IPS-18c (cell line): ENCODE results near the gene BNC2.

Experiments used
- H3K4me3 ChIP-seq: 2 replicates; pipeline ENCODE4 v1.7.0; 2013; ENCODE audit warnings: low read depth, mild to moderate bottlenecking, low read length, moderate library complexity; ENCODE audit not compliant: insufficient read depth
- H3K9me3 ChIP-seq: one replicate; pipeline ENCODE4 v1.6.1; 2013; ENCODE audit warnings: mild to moderate bottlenecking, low read length, moderate library complexity; ENCODE audit not compliant: control insufficient read depth, insufficient read depth

The BNC2 gene

GRCh38 chr9:16715404-16715803 lies 155.1 kb downstream of the BNC2 start:
- Histone ChIP-seq H3K4me3 (no peak overlapping the region), H3K9me3 (no peaks in the 10 kb centered on the region)

- H3K4me3 ChIP-seq, result no peak overlapping the region
- no peaks in the 10 kb centered on the region for H3K9me3 ChIP-seq
Measured at GRCh38 chr9:16712787-16713186, 157.7 kb downstream of the BNC2 start.

GRCh38 chr9:16710888-16711287 lies 159.6 kb downstream of the BNC2 start:
- Histone ChIP-seq H3K9me3 (no peaks in the 10 kb centered on the region), H3K4me3 (no peak overlapping the region)

- Histone ChIP-seq H3K9me3 (no peaks in the 10 kb centered on the region), H3K4me3 (no peak overlapping the region)
Measured at GRCh38 chr9:16709924-16710323, 160.5 kb downstream of the BNC2 start.

GRCh38 chr9:16708656-16709435 lies 161.6 kb downstream of the BNC2 start:
- Histone ChIP-seq H3K9me3 (no peaks in the 10 kb centered on the region), H3K4me3 (peak overlapping the region; percentile 25)

GRCh38 chr9:16705111-16705604 lies 165.3 kb downstream of the BNC2 start:
- Histone ChIP-seq H3K9me3 (no peaks in the 10 kb centered on the region), H3K4me3 (no peak overlapping the region)

- Histone ChIP-seq H3K9me3 (no peaks in the 10 kb centered on the region), H3K4me3 (no peak overlapping the region)
Measured at GRCh38 chr9:16704116-16705110, 166.1 kb downstream of the BNC2 start.

GRCh38 chr9:16701347-16701746 lies 169.1 kb downstream of the BNC2 start:
- no peak overlapping the region for H3K4me3 ChIP-seq
- H3K9me3 ChIP-seq, result no peaks in the 10 kb centered on the region

GRCh38 chr9:16693616-16694015 lies 176.9 kb downstream of the BNC2 start:
- no peaks in the 10 kb centered on the region for H3K9me3 ChIP-seq
- no peak overlapping the region for H3K4me3 ChIP-seq

- Histone ChIP-seq H3K9me3 (no peaks in the 10 kb centered on the region), H3K4me3 (no peak overlapping the region)
Measured at GRCh38 chr9:16690628-16691027, 179.8 kb downstream of the BNC2 start.

- no peaks in the 10 kb centered on the region for H3K9me3 ChIP-seq
- no peak overlapping the region for H3K4me3 ChIP-seq
Measured at GRCh38 chr9:16690205-16690604, 180.3 kb downstream of the BNC2 start.

- H3K9me3 ChIP-seq, result no peaks in the 10 kb centered on the region
- no peak overlapping the region for H3K4me3 ChIP-seq
Measured at GRCh38 chr9:16689351-16689938, 181.0 kb downstream of the BNC2 start.

GRCh38 chr9:16688814-16689213 lies 181.7 kb downstream of the BNC2 start:
- Histone ChIP-seq H3K4me3 (no peak overlapping the region), H3K9me3 (no peaks in the 10 kb centered on the region)

GRCh38 chr9:16687678-16688369 lies 182.6 kb downstream of the BNC2 start:
- no peak overlapping the region for H3K4me3 ChIP-seq
- no peaks in the 10 kb centered on the region for H3K9me3 ChIP-seq

GRCh38 chr9:16683326-16683725 lies 187.1 kb downstream of the BNC2 start:
- Histone ChIP-seq H3K4me3 (no peak overlapping the region), H3K9me3 (no peaks in the 10 kb centered on the region)

- Histone ChIP-seq H3K4me3 (no peak overlapping the region), H3K9me3 (no peaks in the 10 kb centered on the region)
Measured at GRCh38 chr9:16682273-16682672, 188.2 kb downstream of the BNC2 start.

GRCh38 chr9:16681652-16681987 lies 188.8 kb downstream of the BNC2 start:
- Histone ChIP-seq H3K4me3 (no peak overlapping the region), H3K9me3 (no peaks in the 10 kb centered on the region)
